HG03565 (cell line): ENCODE data around the gene ATG16L2.
"Not testable (repeated sequence)": the region's sequence is repeated elsewhere in the genome, so short reads cannot be mapped to it uniquely, and the experiment has no call there.

Source experiments
- ATAC-seq: cut with Tn5 transposase; IDR thresholded peaks from one replicate; pipeline ENCODE4 v1.9.1; 2021; ENCODE audit warnings: mild to moderate bottlenecking, moderate library complexity; ENCODE audit not compliant: unreplicated experiment

Gene ATG16L2

GRCh38 chr11:72823105-72823804 lies 9.0 kb downstream of the ATG16L2 start:
- ATAC-seq, result no peak

DNA sequence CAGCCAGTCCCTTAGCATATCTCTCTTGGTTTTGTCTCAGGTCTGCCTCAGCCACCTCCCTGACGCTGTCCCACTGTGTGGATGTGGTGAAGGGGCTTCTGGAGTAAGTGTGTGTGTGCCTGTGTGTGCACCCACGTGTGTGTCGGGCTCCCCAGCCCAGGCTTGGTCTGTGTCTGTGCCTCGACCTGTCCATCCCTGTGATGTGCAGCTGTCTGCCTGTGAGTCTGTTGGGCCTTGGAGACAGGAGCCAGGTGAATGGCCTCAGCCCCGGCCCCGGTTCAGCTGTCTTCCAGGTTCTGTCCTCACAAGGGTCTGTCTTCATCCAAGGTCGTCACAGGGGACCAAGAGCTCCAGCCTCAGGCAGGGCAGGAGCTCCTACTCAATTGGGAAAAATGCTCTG lies 9.8 kb downstream of the ATG16L2 start:
- no peak for ATAC-seq

DNA sequence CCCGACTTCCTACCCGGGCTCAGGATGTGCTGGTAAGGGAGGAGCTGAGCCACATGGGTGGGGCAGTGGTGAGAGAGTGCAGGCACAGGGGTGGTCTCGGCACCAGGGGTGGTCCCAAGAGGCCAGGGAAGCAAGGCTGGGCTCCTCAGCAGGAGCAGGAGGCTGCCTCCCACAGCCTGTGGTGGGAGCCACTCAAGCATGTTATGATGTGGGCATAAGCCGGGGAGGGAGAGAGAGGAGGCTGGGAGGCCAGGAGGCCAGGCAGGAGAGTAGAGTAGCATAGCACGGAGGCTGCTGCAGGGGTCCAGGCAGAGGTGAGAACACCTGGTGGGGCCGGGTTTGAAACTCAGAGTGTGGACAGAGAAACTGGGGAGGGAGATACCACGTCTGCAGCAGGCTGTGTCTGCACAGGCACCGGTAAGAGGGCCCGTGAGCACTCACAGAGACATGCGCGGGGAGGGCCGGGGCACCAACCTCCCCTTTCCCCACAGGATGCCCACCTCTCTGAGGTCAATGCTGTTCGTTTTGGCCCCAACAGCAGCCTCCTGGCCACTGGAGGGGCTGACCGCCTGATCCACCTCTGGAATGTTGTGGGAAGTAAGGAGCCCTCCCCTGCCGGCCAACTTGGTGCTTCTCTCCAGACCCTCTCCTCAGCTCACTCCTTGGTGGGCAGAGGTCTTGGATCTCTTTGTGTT lies 10.7 kb downstream of the ATG16L2 start:
- no peak for ATAC-seq

- no peak for ATAC-seq
Measured at GRCh38 chr11:72825661-72826060, 11.4 kb downstream of the ATG16L2 start.

DNA sequence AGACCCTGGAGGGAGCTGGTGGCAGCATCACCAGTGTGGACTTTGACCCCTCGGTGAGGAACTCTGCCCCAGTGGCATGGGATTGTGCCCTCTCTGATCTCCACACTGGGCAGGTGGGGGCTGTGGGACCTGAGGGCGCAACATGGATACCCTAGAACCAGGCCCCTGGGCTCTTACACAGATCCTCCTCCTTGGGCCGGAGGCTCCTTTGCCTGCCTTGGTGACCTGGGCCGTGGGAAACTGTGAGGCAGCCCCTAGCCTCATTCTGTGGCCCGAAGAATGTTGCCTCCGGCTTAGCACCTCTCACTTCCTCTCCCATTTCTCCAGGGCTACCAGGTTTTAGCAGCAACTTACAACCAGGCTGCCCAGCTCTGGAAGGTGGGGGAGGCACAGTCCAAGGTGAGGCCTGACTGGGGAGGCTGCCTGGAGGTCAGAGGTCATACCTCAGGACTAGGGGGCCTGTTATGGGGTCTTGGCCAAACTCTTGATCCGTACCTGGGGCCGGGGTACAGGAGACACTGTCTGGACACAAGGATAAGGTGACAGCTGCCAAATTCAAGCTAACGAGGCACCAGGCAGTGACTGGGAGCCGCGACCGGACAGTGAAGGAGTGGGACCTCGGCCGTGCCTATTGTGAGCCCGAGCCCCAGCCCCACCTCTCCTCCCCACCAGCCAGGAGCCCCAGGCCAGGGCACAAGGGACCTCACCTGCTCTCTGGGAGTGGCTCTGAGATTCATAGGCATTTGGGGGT lies 12.2 kb downstream of the ATG16L2 start:
- ATAC-seq, result no peak

DNA sequence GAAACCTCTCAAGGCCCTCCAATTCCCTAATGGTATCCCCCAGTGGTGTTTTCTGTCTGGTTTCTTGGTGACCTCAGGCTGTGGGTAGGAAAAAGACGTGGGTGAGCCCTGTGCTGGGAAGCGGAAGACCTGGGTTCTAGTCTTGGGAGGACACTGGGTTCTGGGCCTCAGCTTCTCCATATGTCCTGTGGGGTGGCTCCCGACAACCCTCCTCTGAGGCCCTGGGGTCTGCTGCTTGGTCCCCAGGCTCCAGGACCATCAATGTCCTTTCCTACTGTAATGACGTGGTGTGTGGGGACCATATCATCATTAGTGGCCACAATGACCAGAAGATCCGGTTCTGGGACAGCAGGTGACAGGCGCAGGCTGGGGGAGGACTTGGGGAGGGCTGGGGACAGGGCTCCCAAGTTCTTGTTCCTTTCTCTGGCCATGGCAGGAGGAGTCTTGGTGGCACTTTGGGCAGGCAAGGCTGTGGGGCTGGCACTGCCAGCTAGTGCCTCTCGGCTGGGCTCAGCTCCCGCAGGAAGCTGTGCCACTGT lies 12.8 kb downstream of the ATG16L2 start:
- ATAC-seq, result no peak

DNA sequence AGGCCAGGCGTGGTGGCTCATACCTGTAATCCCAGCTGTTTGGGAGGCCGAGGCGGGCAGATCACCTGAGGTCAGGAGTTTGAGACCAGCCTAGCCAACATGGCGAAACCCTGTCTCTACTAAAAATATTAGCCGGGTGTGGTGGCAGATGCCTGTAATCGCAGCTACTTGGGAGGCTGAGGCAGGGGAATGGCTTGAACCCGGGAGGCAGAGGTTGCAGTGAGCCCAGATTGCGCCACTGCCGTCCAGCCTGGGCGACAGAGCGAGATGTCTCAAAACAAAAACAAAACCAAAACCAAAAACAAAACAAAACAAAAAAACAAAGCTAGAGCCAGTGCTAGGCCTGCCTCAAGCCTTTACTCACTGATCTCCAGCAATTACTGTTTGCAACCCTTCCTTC lies 13.4 kb downstream of the ATG16L2 start:
- ATAC-seq, result not testable (repeated sequence)

DNA sequence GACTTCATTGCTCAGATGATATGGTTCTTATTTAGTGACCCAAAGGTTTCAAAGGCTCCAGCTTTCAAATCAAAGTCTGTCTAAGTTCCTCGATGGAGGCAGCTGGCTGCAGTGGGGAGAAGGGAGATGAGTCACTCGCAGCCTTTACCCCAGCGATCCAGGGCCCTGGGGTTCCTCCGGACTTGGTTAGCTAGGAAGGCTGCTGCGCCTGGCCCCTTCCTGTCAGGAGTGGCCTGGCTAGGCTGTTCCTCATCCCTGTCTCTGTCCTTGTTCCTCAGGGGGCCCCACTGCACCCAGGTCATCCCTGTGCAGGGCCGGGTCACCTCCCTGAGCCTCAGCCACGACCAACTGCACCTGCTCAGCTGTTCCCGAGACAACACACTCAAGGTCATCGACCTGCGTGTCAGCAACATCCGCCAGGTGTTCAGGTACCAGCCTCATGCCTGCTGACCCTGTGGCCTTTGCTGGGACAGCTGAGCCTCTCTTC lies 13.9 kb downstream of the ATG16L2 start:
- ATAC-seq, result no peak

- ATAC-seq, result no peak
Measured at GRCh38 chr11:72828692-72829101, 14.5 kb downstream of the ATG16L2 start.

GRCh38 chr11:72829178-72829577 lies 15.0 kb downstream of the ATG16L2 start:
- ATAC-seq, result no peak

GRCh38 chr11:72829884-72830533 lies 15.8 kb downstream of the ATG16L2 start:
- no peak for ATAC-seq

- ATAC-seq, result no peak
Measured at GRCh38 chr11:72831521-72832300, 17.5 kb downstream of the ATG16L2 start.

DNA sequence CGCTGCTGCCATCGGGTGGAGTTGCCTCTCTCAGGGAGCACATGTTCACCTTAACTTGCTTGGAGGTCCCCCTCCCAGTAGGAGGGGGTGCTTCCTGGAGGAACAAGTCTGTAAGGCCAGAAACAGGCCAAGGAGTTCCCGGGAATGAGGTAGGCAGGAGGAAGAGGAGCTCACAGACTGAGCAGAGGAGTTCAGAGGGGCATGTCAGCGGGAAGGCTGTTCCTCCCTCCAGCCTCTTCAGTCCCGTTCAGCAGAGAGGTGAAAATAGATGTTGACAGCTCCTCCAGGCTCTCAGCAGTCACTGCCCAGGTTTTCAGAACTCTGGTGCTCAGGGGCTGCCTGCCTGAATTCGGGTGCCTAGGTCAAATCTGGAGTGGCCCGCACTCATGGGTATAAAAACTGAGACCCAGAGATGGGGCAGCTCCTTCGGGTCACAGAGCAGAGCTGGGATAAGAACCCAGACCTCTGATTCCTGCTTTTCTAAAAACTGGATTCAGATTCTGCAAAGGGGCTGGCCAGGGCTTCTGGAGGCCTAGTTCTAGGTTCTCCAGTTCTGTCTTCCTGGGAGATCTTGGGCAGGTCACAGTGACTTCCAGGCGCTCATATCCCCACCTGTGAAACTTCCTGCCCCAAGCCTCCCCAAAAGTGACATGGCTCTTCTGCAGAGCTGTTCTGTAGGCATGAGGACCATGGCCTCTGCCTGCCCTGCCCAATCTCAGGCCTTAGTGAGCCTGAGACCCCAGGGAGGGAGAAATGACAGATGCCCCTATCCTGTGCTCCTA lies 18.3 kb downstream of the ATG16L2 start:
- ATAC-seq, result no peak

GRCh38 chr11:72833083-72833733 lies 19.0 kb downstream of the ATG16L2 start:
- no peak for ATAC-seq

DNA sequence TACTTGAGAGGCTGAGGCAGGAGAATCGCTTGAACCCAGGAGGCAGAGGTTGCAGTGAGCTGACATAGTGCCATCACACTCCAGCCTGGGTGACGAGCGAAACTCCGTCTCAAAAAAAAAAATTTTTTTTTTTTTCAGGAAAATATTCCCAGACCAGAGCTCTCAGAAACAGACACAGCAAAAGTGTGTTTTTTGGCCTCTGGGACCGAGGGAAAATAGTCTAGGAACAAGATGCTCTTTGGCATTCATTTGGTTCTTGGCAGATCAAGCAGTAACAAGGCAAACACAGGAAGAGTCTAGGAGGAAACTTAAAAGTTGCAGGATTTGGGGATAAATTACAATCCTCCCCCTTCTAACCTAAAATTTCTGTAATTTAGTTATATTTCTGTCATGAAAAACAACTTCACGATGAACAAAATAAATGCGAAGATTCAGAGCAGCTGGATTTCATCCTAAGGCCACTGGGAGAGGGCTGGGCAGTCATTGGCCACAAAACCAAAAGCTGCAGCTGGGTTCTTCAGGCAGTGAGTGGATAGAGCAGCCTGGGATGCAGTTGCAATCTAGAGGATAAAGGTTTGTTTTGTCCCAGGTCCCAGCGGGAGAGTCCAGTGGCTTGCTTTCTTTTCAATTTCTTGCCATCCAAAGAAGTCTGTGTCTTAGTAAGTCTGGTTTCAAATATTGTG lies 19.7 kb downstream of the ATG16L2 start:
- ATAC-seq, result no peak

- no peak for ATAC-seq
Measured at GRCh38 chr11:72834905-72835304, 20.7 kb downstream of the ATG16L2 start.

DNA sequence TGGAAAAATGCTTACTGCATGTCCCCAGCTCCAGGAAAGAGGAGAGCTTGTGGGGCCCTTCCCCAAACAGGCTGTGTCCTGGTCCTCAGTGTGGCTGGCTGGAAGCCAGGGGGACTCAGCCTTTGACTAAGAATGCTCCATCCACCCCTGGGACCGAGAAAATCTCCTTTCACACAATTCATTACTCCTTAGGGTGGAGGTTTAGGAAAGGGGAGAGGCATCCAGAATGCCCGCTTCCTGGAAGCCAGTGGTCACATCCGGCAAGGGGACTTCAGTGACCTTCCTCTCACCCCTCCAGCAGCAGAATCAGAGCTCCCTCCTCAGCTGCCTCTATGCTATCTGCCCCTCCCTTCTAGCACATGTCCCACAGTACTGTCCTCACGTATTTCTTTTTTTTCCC lies 21.9 kb downstream of the ATG16L2 start:
- no peak for ATAC-seq

- no peak for ATAC-seq
Measured at GRCh38 chr11:72838691-72839305, 24.6 kb downstream of the ATG16L2 start.
